ENCODE results near the gene DIS3L2.

DIS3L2 gene

GRCh38 chr2:232238596-232238995 is 277.1 kb downstream of the DIS3L2 start:
- Histone ChIP-seq H3K36me3 (replicated peaks; ENCODE audit: low read depth, low read length) (no peaks in the 10 kb centered on the region), H3K27me3 (ENCODE audit: low read depth, low read length) (no peaks in the 10 kb centered on the region), H3K27ac (ENCODE audit: low read length) (no peak overlapping the region)

DNA sequence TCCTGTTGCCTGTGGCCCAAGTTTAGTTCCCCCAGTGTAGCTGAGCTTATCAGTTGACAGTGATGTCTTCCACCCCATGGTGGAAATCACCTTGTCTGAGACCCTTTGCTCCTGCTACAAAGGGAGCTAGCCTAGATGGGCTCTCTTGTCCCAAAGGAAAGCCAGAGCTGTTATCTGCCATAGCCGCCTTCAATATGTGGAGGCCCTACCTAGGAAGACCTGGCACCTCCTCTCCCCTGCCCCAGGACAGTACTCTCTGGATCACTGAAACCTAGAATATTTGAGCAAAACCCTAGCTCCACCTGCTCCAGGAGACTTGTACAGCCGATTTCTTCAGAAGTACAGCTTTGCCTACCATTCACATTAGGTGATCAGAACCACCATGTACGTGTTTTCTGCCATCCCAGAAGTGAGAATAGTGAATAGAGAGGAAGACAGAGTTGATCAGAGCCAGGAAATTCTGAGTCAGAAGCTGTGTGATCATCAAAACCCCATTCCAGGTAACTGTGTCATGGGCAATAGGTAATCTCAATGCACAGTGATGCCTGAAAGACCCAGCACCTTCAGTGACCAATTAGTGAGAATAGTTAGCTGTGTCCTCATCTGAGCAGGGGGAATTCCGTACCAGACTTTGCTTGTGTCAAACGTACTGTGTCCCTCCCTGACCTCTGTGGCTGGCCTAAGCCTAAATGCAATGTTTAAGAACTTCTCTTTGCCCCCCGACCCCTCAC is 278.6 kb downstream of the DIS3L2 start:
- H3K4me2 ChIP-seq (ENCODE audit: low read length) = no peak overlapping the region
- no peaks in the 10 kb centered on the region for H3K36me3 ChIP-seq (replicated peaks; ENCODE audit: low read depth, low read length)
- TF ChIP-seq CTCF (IDR thresholded peaks at IDR 0.05; ENCODE audit: low read depth, low read length) = no peak
- TF ChIP-seq EZH2phosphoT487 (IDR thresholded peaks at IDR 0.05; ENCODE audit: low read depth) = no peak
- no peak overlapping the region for H3K4me3 ChIP-seq (ENCODE audit: low read length)
- no peak overlapping the region for H3K9ac ChIP-seq (ENCODE audit: low read length)
- no peaks in the 10 kb centered on the region for H3K27me3 ChIP-seq (ENCODE audit: low read depth, low read length)
- H3K4me1 ChIP-seq (ENCODE audit: low read length) = peaks cover 21% of the 10 kb centered on the region
- no peaks in the 10 kb centered on the region for H3K79me2 ChIP-seq (ENCODE audit: low read length)
- H3K27ac ChIP-seq (ENCODE audit: low read length) = no peak overlapping the region
- peaks cover 8% of the 10 kb centered on the region for H4K20me1 ChIP-seq (ENCODE audit: insufficient read depth, low read length)
- H2AFZ ChIP-seq (ENCODE audit: low read depth, low read length) = no peak overlapping the region
- no peaks in the 10 kb centered on the region for H3K9me3 ChIP-seq (ENCODE audit: insufficient read depth, low read length)

More at GRCh38 chr2:232238596-232238995, 277.1 kb downstream of the DIS3L2 start:
- Histone ChIP-seq H3K9ac (ENCODE audit: low read length) (no peak overlapping the region), H4K20me1 (ENCODE audit: insufficient read depth, low read length) (peaks cover 8% of the 10 kb centered on the region), H3K9me3 (ENCODE audit: insufficient read depth, low read length) (no peaks in the 10 kb centered on the region), H3K79me2 (ENCODE audit: low read length) (no peaks in the 10 kb centered on the region), H2AFZ (ENCODE audit: low read depth, low read length) (no peak overlapping the region), H3K4me1 (ENCODE audit: low read length) (peaks cover 29% of the 10 kb centered on the region), H3K4me3 (ENCODE audit: low read length) (no peak overlapping the region), H3K4me2 (ENCODE audit: low read length) (no peak overlapping the region)
- TF ChIP-seq CTCF (IDR thresholded peaks at IDR 0.05; ENCODE audit: low read depth, low read length) (no peak), EZH2phosphoT487 (IDR thresholded peaks at IDR 0.05; ENCODE audit: low read depth) (no peak)

DNA sequence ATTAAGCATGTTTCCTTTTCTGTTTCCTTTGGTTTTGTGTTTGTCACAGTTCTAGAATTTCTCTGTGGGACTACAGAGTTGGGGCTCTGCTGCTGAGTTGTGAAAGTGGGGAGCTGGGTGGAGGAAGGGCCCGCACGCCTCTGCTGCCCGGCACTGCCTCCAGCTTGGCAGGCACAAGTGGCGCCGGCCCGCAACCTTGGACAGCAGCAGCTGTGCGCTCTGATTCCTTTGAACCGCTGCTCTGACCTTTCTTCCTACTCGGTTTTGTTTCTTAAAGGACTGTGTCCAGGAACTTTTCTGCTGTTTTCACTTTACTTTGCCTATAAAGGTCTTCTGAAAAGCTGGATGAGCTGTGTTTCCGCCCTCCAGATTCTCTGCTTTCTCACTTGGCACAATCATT is 279.4 kb downstream of the DIS3L2 start:
- Histone ChIP-seq H3K4me2 (ENCODE audit: low read length) (no peak overlapping the region), H3K9ac (ENCODE audit: low read length) (no peak overlapping the region), H2AFZ (ENCODE audit: low read depth, low read length) (no peak overlapping the region), H3K4me1 (ENCODE audit: low read length) (peaks cover 13% of the 10 kb centered on the region), H3K27me3 (ENCODE audit: low read depth, low read length) (no peaks in the 10 kb centered on the region), H4K20me1 (ENCODE audit: insufficient read depth, low read length) (peaks cover 2% of the 10 kb centered on the region), H3K27ac (ENCODE audit: low read length) (no peak overlapping the region), H3K9me3 (ENCODE audit: insufficient read depth, low read length) (no peaks in the 10 kb centered on the region), H3K36me3 (replicated peaks; ENCODE audit: low read depth, low read length) (no peaks in the 10 kb centered on the region), H3K79me2 (ENCODE audit: low read length) (no peaks in the 10 kb centered on the region), H3K4me3 (ENCODE audit: low read length) (no peak overlapping the region)
- TF ChIP-seq CTCF (IDR thresholded peaks at IDR 0.05; ENCODE audit: low read depth, low read length) (no peak), EZH2phosphoT487 (IDR thresholded peaks at IDR 0.05; ENCODE audit: low read depth) (no peak)

GRCh38 chr2:232242316-232242715 is 280.8 kb downstream of the DIS3L2 start:
- no peaks in the 10 kb centered on the region for H3K79me2 ChIP-seq (ENCODE audit: low read length)
- no peak overlapping the region for H3K27ac ChIP-seq (ENCODE audit: low read length)
- H4K20me1 ChIP-seq (ENCODE audit: insufficient read depth, low read length) = no peaks in the 10 kb centered on the region
- H3K4me2 ChIP-seq (ENCODE audit: low read length) = no peak overlapping the region
- no peaks in the 10 kb centered on the region for H3K36me3 ChIP-seq (replicated peaks; ENCODE audit: low read depth, low read length)
- no peak overlapping the region for H3K4me3 ChIP-seq (ENCODE audit: low read length)
- no peak for TF ChIP-seq CTCF (IDR thresholded peaks at IDR 0.05; ENCODE audit: low read depth, low read length)
- no peak for TF ChIP-seq EZH2phosphoT487 (IDR thresholded peaks at IDR 0.05; ENCODE audit: low read depth)
- no peak overlapping the region for H2AFZ ChIP-seq (ENCODE audit: low read depth, low read length)
- H3K9ac ChIP-seq (ENCODE audit: low read length) = no peak overlapping the region
- H3K9me3 ChIP-seq (ENCODE audit: insufficient read depth, low read length) = no peaks in the 10 kb centered on the region
- no peaks in the 10 kb centered on the region for H3K27me3 ChIP-seq (ENCODE audit: low read depth, low read length)
- peaks cover 2% of the 10 kb centered on the region for H3K4me1 ChIP-seq (ENCODE audit: low read length)

Measured in OCI-LY3 (cell line).